Immature natural killer cell (primary cell): ENCODE results near the gene TNFSF18. TPM values are rescaled to one million over a fixed set of nuclear protein-coding genes. Genes with fewer than 3 reads are reported as not detected.

Experiments
- polyA plus RNA-seq, 3 donors: library from polyadenylated mRNA; unstranded; fragments of 300-500 nt; fragmentation: Illumina TruSeq; gene quantifications; one replicate each; pipeline ENCODE4 v1.2.3, GENCODE V29; 2021

Gene TNFSF18
- polyA plus RNA-seq, 3 donors from 2014 or later: not detected

Other genes with a start within 250 kb of the TNFSF18 start
- gene TNFSF4, start 156.4 kb upstream of the TNFSF18 start, polyA plus RNA-seq: 1 to 10 TPM; 1.5 to 1.7 (median 1.6) TPM